ENCODE data around the gene PTPRN2.

DNA sequence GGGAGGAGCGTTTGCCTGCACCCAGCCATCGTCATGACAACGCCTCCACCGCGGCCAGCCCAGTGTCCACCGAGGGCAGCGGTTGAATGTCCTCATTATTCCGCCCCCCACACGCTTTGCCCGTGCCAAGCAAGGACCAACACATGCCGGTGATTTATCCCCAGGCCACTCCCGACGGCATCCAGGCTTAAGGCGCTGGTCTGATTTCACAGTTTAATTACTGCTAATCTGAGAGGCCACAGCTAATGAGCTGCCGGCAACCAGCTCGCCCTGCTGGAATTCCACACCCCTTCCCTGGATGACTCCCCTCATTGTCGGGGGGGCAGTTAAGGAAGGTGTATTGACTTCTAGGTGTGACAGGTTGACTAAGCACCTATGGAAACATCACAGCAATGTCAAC, 818.5 kb downstream of the PTPRN2 start:
- TF ChIP-seq, protein P1, sequence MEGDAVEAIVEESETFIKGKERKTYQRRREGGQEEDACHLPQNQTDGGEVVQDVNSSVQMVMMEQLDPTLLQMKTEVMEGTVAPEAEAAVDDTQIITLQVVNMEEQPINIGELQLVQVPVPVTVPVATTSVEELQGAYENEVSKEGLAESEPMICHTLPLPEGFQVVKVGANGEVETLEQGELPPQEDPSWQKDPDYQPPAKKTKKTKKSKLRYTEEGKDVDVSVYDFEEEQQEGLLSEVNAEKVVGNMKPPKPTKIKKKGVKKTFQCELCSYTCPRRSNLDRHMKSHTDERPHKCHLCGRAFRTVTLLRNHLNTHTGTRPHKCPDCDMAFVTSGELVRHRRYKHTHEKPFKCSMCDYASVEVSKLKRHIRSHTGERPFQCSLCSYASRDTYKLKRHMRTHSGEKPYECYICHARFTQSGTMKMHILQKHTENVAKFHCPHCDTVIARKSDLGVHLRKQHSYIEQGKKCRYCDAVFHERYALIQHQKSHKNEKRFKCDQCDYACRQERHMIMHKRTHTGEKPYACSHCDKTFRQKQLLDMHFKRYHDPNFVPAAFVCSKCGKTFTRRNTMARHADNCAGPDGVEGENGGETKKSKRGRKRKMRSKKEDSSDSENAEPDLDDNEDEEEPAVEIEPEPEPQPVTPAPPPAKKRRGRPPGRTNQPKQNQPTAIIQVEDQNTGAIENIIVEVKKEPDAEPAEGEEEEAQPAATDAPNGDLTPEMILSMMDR (IDR thresholded peaks at IDR 0.05) = no peak
- no peak for TF ChIP-seq POLR2A (IDR thresholded peaks at IDR 0.05)
